ENCODE measurements around the gene TPO. TPM values are rescaled to one million over a fixed set of nuclear protein-coding genes. Genes with fewer than 3 reads are reported as not detected.

TPO gene
- polyA plus RNA-seq, 3 donors, result not detected

DNA sequence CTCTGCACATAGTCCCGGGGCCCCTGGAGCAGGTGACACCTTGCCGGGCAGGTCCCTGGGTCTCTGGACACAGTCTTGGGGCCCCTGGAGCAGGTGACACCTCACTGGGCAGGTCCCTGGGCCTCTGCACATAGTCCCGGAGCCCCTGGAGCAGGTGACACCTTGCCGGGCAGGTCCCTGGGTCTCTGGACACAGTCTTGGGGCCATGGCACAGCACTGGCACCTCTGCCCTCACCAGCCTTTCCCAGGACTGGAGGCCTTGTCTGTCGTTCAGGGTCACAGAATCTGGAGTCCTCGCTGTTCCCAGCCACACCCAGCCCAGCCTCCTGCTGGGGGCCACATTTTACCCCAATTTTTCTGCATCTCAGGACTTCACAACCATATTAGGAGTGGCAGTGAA, 2.2 kb downstream of the TPO start:
- Histone ChIP-seq H3K4me3 (replicated peaks in 1 of 3; ENCODE audit: low read depth in 2 of 3, low read length in 3 of 3) (no peak overlapping the region), H3K9me3 (replicated peaks in 1 of 2; ENCODE audit: control insufficient read depth in 1 of 2, insufficient read depth in 1 of 2, low read length in 2 of 2) (no peaks in the 10 kb centered on the region), H3K27ac (ENCODE audit: low read depth in 1 of 2, low read length in 2 of 2) (no peak overlapping the region), H3K9ac (ENCODE audit: insufficient read depth, low read length, poor library complexity, severe bottlenecking) (no peak overlapping the region), H3K36me3 (replicated peaks in 1 of 2; ENCODE audit: control insufficient read depth in 1 of 2, insufficient read depth in 2 of 2, low read length in 2 of 2) (no peaks in the 10 kb centered on the region), H4K20me1 (ENCODE audit: insufficient read depth, low read length) (no peaks in the 10 kb centered on the region), H3K4me1 (ENCODE audit: control insufficient read depth in 1 of 2, insufficient read depth in 2 of 2, low read length in 2 of 2) (no peaks in the 10 kb centered on the region), H3K27me3 (ENCODE audit: control insufficient read depth in 2 of 2, insufficient read depth in 2 of 2, low read length in 2 of 2) (no peaks in the 10 kb centered on the region), H3K4me2 (replicated peaks; ENCODE audit: extremely low read depth, low read length, poor library complexity, severe bottlenecking) (no peak overlapping the region), H2AFZ (ENCODE audit: insufficient read depth, low read depth, low read length, poor library complexity, severe bottlenecking) (no peak overlapping the region), H3K79me2 (ENCODE audit: insufficient read depth, low read length) (no peaks in the 10 kb centered on the region)
- TF ChIP-seq CTCF (IDR thresholded peaks at IDR 0.05), result no peak
- H3K4me1 Mint-ChIP-seq, result no peaks in the 10 kb centered on the region
- H3K36me3 Mint-ChIP-seq, result no peaks in the 10 kb centered on the region
- peaks cover 0 to 1% (median 0%) of the 10 kb centered on the region in 7 donors for H3K9me3 Mint-ChIP-seq
- H3K27ac Mint-ChIP-seq, result no peak overlapping the region
- no peak for DNase-seq
- no peak overlapping the region for H3K4me3 Mint-ChIP-seq
- peaks cover 0 to 11% (median 2%) of the 10 kb centered on the region in 3 donors for H3K27me3 Mint-ChIP-seq (ENCODE audit: low read depth in 3 of 3)
- intact Hi-C loops (cut with micrococcal nuclease), result no loop called here
- WGBS (ENCODE audit: insufficient coverage), result 92% methylated on average over 5 of the region's 6 CpGs

DNA sequence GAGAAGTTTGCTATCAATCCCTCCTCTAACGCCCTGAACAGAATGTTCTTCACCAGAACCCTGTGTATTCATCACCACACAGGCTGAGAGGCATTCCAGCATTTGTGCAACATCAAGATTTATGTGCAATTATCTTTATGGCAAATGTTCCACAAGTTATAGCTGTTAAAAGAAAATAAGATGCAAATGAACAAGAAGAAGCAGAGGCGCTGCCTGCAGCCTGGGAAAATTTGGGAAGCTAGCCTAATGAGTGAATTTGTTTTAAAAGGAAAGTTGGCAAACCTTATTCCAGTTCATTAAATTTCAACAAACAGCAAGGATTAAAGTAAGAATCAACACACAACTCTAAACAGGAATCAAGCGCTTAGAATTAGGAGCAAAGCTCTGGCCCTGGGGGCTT, 5.3 kb downstream of the TPO start:
- no peak overlapping the region for H3K4me2 ChIP-seq (replicated peaks; ENCODE audit: extremely low read depth, low read length, poor library complexity, severe bottlenecking)
- no peaks in the 10 kb centered on the region for H3K4me1 ChIP-seq (ENCODE audit: control insufficient read depth in 1 of 2, insufficient read depth in 2 of 2, low read length in 2 of 2)
- no peak for TF ChIP-seq CTCF (IDR thresholded peaks at IDR 0.05)
- H3K27ac ChIP-seq (ENCODE audit: low read depth in 1 of 2, low read length in 2 of 2), result no peak overlapping the region
- H3K79me2 ChIP-seq (ENCODE audit: insufficient read depth, low read length), result no peaks in the 10 kb centered on the region
- H3K36me3 Mint-ChIP-seq, result no peaks in the 10 kb centered on the region
- no peaks in the 10 kb centered on the region for H4K20me1 ChIP-seq (ENCODE audit: insufficient read depth, low read length)
- no peak overlapping the region for H3K4me3 Mint-ChIP-seq
- no peak overlapping the region for H3K9ac ChIP-seq (ENCODE audit: insufficient read depth, low read length, poor library complexity, severe bottlenecking)
- peaks cover 0 to 5% (median 2%) of the 10 kb centered on the region in 3 donors for H3K27me3 Mint-ChIP-seq (ENCODE audit: low read depth in 3 of 3)
- no peak for DNase-seq
- no peak overlapping the region for H2AFZ ChIP-seq (ENCODE audit: insufficient read depth, low read depth, low read length, poor library complexity, severe bottlenecking)
- no peak overlapping the region for H3K27ac Mint-ChIP-seq
- no peak overlapping the region for H3K4me3 ChIP-seq (replicated peaks in 1 of 3; ENCODE audit: low read depth in 2 of 3, low read length in 3 of 3)
- intact Hi-C loops (cut with micrococcal nuclease), result no loop called here
- no peaks in the 10 kb centered on the region for H3K27me3 ChIP-seq (ENCODE audit: control insufficient read depth in 2 of 2, insufficient read depth in 2 of 2, low read length in 2 of 2)
- no peaks in the 10 kb centered on the region for H3K36me3 ChIP-seq (replicated peaks in 1 of 2; ENCODE audit: control insufficient read depth in 1 of 2, insufficient read depth in 2 of 2, low read length in 2 of 2)
- no peaks in the 10 kb centered on the region for H3K9me3 ChIP-seq (replicated peaks in 1 of 2; ENCODE audit: control insufficient read depth in 1 of 2, insufficient read depth in 1 of 2, low read length in 2 of 2)
- peaks cover 0 to 6% (median 0%) of the 10 kb centered on the region in 7 donors for H3K9me3 Mint-ChIP-seq
- no CpG with 5 or more reads among the region's 3 CpGs for WGBS (ENCODE audit: insufficient coverage)
- no peaks in the 10 kb centered on the region for H3K4me1 Mint-ChIP-seq

Measured in CD14-positive monocyte (primary cell).